ENCODE measurements around the gene RNF103. TPM values are rescaled to one million over a fixed set of nuclear protein-coding genes. Genes with fewer than 3 reads are reported as not detected.

The RNF103 gene
- total and polyA plus RNA-seq, 4 donors: 15.4 to 38.2 (median 19.4) TPM

DNA sequence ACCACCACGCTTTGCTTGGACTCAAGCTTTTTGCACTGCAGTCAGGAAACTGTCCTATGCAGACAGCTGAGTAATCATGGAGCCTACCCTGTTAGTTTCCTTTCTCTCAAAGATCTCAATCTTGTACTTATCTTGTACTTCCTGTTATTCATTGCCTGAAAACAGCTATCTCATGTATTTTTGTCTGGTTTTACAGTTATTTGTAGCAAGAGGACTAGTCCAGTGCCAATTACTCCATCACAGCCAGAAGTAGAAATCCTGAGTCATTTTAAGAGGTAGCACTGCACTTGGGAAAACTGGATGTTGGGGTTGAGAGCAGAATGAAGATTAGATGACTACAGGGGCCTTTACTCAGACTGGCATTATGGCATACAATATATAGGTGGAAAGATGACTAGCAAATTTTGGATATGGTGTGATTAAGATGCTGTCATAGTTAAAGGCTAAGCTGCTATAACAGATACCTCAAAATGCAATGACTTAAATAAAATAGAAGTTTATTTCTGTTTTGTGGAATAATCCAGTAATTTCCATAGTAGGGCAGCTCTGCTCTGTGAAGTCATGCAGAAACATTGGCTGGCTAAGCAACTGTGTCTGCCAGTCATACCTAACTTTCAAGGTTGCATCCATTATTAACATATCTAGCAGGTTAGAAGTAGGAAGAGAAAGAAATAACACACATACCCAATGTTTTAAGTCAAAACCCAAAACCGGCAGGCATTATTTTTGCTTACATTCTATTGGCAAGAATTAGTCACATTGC is 39.3 kb downstream of the RNF103 start:
- Histone ChIP-seq H3K27me3 (ENCODE audit: control insufficient read depth in 4 of 4, insufficient read depth in 4 of 4, low read length in 3 of 4) (no peaks in the 10 kb centered on the region), H3K4me3 (ENCODE audit: low read depth in 1 of 3, low read length in 3 of 3) (no peak overlapping the region), H3K27ac (ENCODE audit: low read depth in 1 of 2, low read length in 2 of 2) (no peak overlapping the region), H3K9ac (ENCODE audit: low read depth in 1 of 2, low read length in 2 of 2) (no peak overlapping the region), H3K36me3 (ENCODE audit: control insufficient read depth in 4 of 4, insufficient read depth in 3 of 4, low read depth in 1 of 4, low read length in 3 of 4) (no peaks in the 10 kb centered on the region), H3K4me1 (ENCODE audit: control insufficient read depth in 4 of 4, insufficient read depth in 4 of 4, low read length in 3 of 4) (no peaks in the 10 kb centered on the region), H3K9me3 (ENCODE audit: control insufficient read depth in 4 of 4, low read length in 3 of 4) (no peaks in the 10 kb centered on the region)
- whole genome bisulfite sequencing: 80% methylated on average over 2 of the region's 2 CpGs
- DNase-seq (ENCODE audit: low spot score): no peak
- no peak for TF ChIP-seq SP1 (IDR thresholded peaks at IDR 0.05)
- TF ChIP-seq YY1 (IDR thresholded peaks at IDR 0.05): peak; percentile 22
- peak in 1 of 2 donors; percentile 14 for TF ChIP-seq RAD21 (IDR thresholded peaks at IDR 0.05)

DNA sequence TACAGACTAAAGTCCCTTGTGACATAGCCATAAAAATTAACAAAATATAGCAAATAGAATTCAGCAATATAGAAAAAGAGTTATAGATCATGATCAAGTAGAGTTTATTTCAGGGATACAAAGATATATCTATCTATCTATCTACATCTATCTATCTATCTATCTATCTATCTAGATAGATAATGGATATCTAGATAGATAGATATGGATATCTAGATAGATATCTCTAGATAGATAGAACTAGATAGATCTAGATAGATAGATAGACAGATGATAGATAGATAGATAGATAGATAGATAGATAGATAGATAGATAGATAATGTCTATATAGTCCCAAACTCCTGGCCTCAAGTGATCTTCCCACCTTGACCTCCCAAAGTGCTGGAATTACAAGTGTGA is 43.1 kb downstream of the RNF103 start:
- DNase-seq (ENCODE audit: low spot score): no peak
- Histone ChIP-seq H3K27me3 (ENCODE audit: control insufficient read depth in 4 of 4, insufficient read depth in 4 of 4, low read length in 3 of 4) (no peaks in the 10 kb centered on the region), H3K36me3 (ENCODE audit: control insufficient read depth in 4 of 4, insufficient read depth in 3 of 4, low read depth in 1 of 4, low read length in 3 of 4) (no peaks in the 10 kb centered on the region), H3K9ac (ENCODE audit: low read depth in 1 of 2, low read length in 2 of 2) (no peak overlapping the region), H3K9me3 (ENCODE audit: control insufficient read depth in 4 of 4, low read length in 3 of 4) (no peaks in the 10 kb centered on the region), H3K4me1 (ENCODE audit: control insufficient read depth in 4 of 4, insufficient read depth in 4 of 4, low read length in 3 of 4) (no peaks in the 10 kb centered on the region), H3K4me3 (ENCODE audit: low read depth in 1 of 3, low read length in 3 of 3) (no peak overlapping the region), H3K27ac (ENCODE audit: low read depth in 1 of 2, low read length in 2 of 2) (no peak overlapping the region)
- no peak for TF ChIP-seq RAD21 (IDR thresholded peaks at IDR 0.05)
- TF ChIP-seq HNF4G (IDR thresholded peaks at IDR 0.05): no peak
- TF ChIP-seq JUND (IDR thresholded peaks at IDR 0.05): no peak
- TF ChIP-seq, protein P1, sequence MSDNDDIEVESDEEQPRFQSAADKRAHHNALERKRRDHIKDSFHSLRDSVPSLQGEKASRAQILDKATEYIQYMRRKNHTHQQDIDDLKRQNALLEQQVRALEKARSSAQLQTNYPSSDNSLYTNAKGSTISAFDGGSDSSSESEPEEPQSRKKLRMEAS (IDR thresholded peaks at IDR 0.05): no peak
- no peak for TF ChIP-seq FOXA2 (IDR thresholded peaks at IDR 0.05)

DNA sequence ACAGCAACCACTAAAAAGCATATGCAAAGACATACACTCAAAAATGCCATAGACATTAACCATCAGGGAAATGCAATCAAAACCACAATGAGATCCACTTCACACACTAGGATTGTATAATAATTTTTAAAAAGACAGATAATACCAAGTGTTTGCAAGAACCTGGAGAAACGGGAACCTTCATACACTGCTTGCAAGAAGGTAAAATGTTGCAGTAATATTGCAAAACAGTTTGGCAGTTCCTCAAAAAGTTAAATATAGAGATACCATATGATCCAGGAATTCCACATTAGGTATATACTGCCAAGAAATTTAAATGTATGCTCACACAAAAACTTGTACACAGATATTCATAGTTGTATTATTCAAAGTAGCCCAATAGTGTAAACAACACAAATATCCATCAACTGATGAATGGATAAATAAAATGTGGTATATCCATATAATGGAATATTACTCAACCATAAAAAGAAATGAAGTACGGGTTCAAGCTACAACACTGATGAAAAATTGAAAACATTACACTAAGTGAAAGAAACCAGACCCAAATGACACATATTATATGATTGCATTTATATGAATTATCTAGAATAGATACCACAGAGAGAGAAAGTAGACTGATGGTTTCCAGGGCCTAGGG is 45.7 kb downstream of the RNF103 start:
- TF ChIP-seq EGR1 (IDR thresholded peaks at IDR 0.05; ENCODE audit: low read depth in 2 of 2) (no peak), HNF4G (IDR thresholded peaks at IDR 0.05) (no peak), RAD21 (IDR thresholded peaks at IDR 0.05) (no peak)
- 91% methylated on average over 2 of the region's 2 CpGs for WGBS
- H3K9ac ChIP-seq (ENCODE audit: low read depth in 1 of 2, low read length in 2 of 2): no peak overlapping the region
- H3K27me3 ChIP-seq (ENCODE audit: control insufficient read depth in 4 of 4, insufficient read depth in 4 of 4, low read length in 3 of 4): no peaks in the 10 kb centered on the region
- no peak for DNase-seq (ENCODE audit: low spot score)
- H3K27ac ChIP-seq (ENCODE audit: low read depth in 1 of 2, low read length in 2 of 2): no peak overlapping the region
- H3K36me3 ChIP-seq (ENCODE audit: control insufficient read depth in 4 of 4, insufficient read depth in 3 of 4, low read depth in 1 of 4, low read length in 3 of 4): no peaks in the 10 kb centered on the region
- H3K9me3 ChIP-seq (ENCODE audit: control insufficient read depth in 4 of 4, low read length in 3 of 4): no peaks in the 10 kb centered on the region
- no peak overlapping the region for H3K4me3 ChIP-seq (ENCODE audit: low read depth in 1 of 3, low read length in 3 of 3)
- H3K4me1 ChIP-seq (ENCODE audit: control insufficient read depth in 4 of 4, insufficient read depth in 4 of 4, low read length in 3 of 4): no peaks in the 10 kb centered on the region

DNA sequence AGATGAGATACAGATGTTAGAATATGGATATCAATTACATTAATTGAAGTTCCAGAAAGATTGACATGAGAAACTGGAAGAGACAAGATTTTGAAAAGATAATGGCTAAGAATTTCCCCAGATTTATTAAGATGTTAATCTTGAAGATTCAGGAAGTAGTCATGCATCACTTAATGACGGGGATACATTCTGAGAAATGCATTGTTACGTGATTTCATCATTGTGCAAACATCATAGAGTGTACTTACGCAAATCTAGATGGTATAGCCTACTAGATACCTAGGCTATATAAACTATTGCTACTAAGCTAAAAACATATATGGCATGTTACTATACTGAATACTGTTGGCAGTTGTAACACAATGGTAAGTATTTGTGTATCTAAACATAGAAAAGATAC is 53.6 kb downstream of the RNF103 start:
- H3K4me3 ChIP-seq (ENCODE audit: low read depth in 1 of 3, low read length in 3 of 3): no peak overlapping the region
- H3K27me3 ChIP-seq (ENCODE audit: control insufficient read depth in 4 of 4, insufficient read depth in 4 of 4, low read length in 3 of 4): no peaks in the 10 kb centered on the region
- DNase-seq (ENCODE audit: low spot score): no peak
- WGBS: 91% methylated on average over 3 of the region's 3 CpGs
- H3K9ac ChIP-seq (ENCODE audit: low read depth in 1 of 2, low read length in 2 of 2): no peak overlapping the region
- H3K9me3 ChIP-seq (ENCODE audit: control insufficient read depth in 4 of 4, low read length in 3 of 4): no peaks in the 10 kb centered on the region
- no peak overlapping the region for H3K27ac ChIP-seq (ENCODE audit: low read depth in 1 of 2, low read length in 2 of 2)
- no peaks in the 10 kb centered on the region for H3K4me1 ChIP-seq (ENCODE audit: control insufficient read depth in 4 of 4, insufficient read depth in 4 of 4, low read length in 3 of 4)
- TF ChIP-seq, protein P2, sequence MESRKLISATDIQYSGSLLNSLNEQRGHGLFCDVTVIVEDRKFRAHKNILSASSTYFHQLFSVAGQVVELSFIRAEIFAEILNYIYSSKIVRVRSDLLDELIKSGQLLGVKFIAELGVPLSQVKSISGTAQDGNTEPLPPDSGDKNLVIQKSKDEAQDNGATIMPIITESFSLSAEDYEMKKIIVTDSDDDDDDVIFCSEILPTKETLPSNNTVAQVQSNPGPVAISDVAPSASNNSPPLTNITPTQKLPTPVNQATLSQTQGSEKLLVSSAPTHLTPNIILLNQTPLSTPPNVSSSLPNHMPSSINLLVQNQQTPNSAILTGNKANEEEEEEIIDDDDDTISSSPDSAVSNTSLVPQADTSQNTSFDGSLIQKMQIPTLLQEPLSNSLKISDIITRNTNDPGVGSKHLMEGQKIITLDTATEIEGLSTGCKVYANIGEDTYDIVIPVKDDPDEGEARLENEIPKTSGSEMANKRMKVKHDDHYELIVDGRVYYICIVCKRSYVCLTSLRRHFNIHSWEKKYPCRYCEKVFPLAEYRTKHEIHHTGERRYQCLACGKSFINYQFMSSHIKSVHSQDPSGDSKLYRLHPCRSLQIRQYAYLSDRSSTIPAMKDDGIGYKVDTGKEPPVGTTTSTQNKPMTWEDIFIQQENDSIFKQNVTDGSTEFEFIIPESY (IDR thresholded peaks at IDR 0.05): no peak
- TF ChIP-seq, protein P3, sequence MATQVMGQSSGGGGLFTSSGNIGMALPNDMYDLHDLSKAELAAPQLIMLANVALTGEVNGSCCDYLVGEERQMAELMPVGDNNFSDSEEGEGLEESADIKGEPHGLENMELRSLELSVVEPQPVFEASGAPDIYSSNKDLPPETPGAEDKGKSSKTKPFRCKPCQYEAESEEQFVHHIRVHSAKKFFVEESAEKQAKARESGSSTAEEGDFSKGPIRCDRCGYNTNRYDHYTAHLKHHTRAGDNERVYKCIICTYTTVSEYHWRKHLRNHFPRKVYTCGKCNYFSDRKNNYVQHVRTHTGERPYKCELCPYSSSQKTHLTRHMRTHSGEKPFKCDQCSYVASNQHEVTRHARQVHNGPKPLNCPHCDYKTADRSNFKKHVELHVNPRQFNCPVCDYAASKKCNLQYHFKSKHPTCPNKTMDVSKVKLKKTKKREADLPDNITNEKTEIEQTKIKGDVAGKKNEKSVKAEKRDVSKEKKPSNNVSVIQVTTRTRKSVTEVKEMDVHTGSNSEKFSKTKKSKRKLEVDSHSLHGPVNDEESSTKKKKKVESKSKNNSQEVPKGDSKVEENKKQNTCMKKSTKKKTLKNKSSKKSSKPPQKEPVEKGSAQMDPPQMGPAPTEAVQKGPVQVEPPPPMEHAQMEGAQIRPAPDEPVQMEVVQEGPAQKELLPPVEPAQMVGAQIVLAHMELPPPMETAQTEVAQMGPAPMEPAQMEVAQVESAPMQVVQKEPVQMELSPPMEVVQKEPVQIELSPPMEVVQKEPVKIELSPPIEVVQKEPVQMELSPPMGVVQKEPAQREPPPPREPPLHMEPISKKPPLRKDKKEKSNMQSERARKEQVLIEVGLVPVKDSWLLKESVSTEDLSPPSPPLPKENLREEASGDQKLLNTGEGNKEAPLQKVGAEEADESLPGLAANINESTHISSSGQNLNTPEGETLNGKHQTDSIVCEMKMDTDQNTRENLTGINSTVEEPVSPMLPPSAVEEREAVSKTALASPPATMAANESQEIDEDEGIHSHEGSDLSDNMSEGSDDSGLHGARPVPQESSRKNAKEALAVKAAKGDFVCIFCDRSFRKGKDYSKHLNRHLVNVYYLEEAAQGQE (IDR thresholded peaks at IDR 0.05): no peak
- TF ChIP-seq JUND (IDR thresholded peaks at IDR 0.05): no peak
- no peak for TF ChIP-seq RAD21 (IDR thresholded peaks at IDR 0.05)
- TF ChIP-seq NR2F2 (IDR thresholded peaks at IDR 0.05): no peak
- no peak for TF ChIP-seq GABPA (IDR thresholded peaks at IDR 0.05 in 1 of 2, conservative IDR thresholded peaks at IDR 0.05 in 1 of 2)
- TF ChIP-seq, protein P4, sequence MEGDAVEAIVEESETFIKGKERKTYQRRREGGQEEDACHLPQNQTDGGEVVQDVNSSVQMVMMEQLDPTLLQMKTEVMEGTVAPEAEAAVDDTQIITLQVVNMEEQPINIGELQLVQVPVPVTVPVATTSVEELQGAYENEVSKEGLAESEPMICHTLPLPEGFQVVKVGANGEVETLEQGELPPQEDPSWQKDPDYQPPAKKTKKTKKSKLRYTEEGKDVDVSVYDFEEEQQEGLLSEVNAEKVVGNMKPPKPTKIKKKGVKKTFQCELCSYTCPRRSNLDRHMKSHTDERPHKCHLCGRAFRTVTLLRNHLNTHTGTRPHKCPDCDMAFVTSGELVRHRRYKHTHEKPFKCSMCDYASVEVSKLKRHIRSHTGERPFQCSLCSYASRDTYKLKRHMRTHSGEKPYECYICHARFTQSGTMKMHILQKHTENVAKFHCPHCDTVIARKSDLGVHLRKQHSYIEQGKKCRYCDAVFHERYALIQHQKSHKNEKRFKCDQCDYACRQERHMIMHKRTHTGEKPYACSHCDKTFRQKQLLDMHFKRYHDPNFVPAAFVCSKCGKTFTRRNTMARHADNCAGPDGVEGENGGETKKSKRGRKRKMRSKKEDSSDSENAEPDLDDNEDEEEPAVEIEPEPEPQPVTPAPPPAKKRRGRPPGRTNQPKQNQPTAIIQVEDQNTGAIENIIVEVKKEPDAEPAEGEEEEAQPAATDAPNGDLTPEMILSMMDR (IDR thresholded peaks at IDR 0.05; ENCODE audit: low read depth, low read length, missing input control): no peak
- no peak for TF ChIP-seq TAF1 (conservative IDR thresholded peaks at IDR 0.05)
- no peak for TF ChIP-seq HNF4A (conservative IDR thresholded peaks at IDR 0.05)
- no peak for TF ChIP-seq RXRA (IDR thresholded peaks at IDR 0.05)
- H3K36me3 ChIP-seq (ENCODE audit: control insufficient read depth in 4 of 4, insufficient read depth in 3 of 4, low read depth in 1 of 4, low read length in 3 of 4): no peaks in the 10 kb centered on the region

All from liver (tissue), 9 donors.